ENCODE measurements around the gene ATP8B3. TPM values are rescaled to one million over a fixed set of nuclear protein-coding genes. Genes with fewer than 3 reads are reported as not detected.
A peak's percentile ranks its signal among the peaks of the same experiment; 100 is the strongest.

Gene ATP8B3
- total RNA-seq, 1 donor from 2014 or later: 0.96 TPM

DNA sequence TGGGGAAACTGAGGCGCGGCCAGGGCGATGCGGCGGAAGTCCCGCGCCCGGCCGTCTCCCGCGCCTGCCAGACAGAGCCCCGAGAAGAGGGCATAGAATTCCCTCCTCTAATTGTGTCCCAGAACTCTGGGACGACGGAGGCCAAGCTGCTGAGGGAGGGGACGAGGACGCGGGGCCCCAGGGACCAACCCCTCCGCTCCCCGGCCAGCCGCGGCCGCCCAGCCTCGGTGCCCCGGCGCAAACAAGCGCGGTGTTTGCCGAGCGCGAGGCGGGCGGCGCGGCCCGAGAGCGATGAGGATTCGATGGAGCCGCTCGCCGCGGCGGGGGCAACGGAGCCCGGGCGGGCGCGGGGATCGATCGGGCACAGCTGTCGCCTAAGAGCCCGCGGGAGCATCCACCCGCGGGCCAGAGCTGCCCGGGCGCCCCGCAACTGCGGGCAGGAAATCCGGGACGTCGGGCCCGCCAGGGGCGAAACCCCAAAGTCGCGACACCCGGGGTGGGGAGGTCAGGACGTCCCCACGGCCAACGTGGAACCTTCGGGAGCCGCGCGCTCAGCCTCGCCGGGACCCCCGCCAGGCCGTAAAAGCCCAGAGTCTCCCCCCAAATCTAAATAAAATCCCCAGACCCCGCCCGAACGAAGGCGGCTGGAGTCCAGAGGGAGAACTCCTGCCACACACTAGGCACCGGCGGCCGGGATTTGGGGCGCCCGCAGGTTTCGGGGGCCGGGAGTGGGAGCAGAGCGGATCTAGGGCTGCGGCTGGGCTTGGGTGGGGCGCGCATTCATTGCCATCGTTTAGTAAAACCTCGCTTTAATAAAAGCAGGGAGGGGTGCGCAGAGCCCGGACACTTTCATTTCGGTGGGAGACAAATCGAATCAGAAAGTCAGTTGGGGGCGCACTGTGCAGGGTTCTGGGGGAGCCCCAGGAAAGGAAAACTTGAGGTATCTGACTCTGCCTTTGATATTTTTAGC is 62.4 kb downstream of the ATP8B3 start:
- Histone ChIP-seq H3K36me3 (ENCODE audit: control insufficient read depth, insufficient read depth, low read length) (no peaks in the 10 kb centered on the region), H3K27me3 (ENCODE audit: control insufficient read depth, insufficient read depth, low read length) (peaks cover 70% of the 10 kb centered on the region), H3K4me3 (ENCODE audit: low read depth, low read length) (no peak overlapping the region)
- no peak for TF ChIP-seq CTCF (IDR thresholded peaks at IDR 0.05; ENCODE audit: insufficient read depth, low read length, poor library complexity, severe bottlenecking)
- DNase-seq (ENCODE audit: low read depth): no peak

DNA sequence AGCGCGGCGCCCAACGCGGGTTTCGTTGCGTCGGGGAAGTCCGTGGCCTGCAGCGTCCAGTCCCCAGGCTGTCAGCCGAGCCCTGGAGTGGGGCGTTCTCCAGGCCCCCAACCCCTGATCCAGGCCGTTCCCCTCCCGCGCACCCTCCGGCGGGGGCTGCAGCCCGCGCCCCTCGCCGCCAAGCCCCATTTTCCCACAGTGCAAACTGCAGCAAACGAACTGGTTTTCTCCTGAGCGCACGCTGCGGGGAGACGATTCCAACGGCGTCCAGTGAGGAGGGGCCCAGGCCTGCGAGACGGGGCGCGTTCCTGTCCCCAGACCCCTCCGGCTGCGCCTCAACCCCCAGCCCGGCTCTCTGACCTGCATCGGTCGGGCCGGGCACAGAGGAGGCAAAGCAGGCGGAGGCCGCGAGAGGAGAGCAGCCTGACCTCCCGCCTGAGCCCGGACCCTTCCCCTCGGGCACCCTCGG is 63.2 kb downstream of the ATP8B3 start:
- Histone ChIP-seq H3K36me3 (ENCODE audit: control insufficient read depth, insufficient read depth, low read length) (no peaks in the 10 kb centered on the region), H3K27me3 (ENCODE audit: control insufficient read depth, insufficient read depth, low read length) (peaks cover 68% of the 10 kb centered on the region), H3K4me3 (ENCODE audit: low read depth, low read length) (no peak overlapping the region)
- DNase-seq (ENCODE audit: low read depth): no peak
- TF ChIP-seq CTCF (IDR thresholded peaks at IDR 0.05; ENCODE audit: insufficient read depth, low read length, poor library complexity, severe bottlenecking): no peak

GRCh38 chr19:1748115-1748872 is 63.8 kb downstream of the ATP8B3 start:
- no peak overlapping the region for H3K4me3 ChIP-seq (ENCODE audit: low read depth, low read length)
- peaks cover 68% of the 10 kb centered on the region for H3K27me3 ChIP-seq (ENCODE audit: control insufficient read depth, insufficient read depth, low read length)
- TF ChIP-seq CTCF (IDR thresholded peaks at IDR 0.05; ENCODE audit: insufficient read depth, low read length, poor library complexity, severe bottlenecking): no peak
- H3K36me3 ChIP-seq (ENCODE audit: control insufficient read depth, insufficient read depth, low read length): no peaks in the 10 kb centered on the region
- no peak for DNase-seq (ENCODE audit: low read depth)

DNA sequence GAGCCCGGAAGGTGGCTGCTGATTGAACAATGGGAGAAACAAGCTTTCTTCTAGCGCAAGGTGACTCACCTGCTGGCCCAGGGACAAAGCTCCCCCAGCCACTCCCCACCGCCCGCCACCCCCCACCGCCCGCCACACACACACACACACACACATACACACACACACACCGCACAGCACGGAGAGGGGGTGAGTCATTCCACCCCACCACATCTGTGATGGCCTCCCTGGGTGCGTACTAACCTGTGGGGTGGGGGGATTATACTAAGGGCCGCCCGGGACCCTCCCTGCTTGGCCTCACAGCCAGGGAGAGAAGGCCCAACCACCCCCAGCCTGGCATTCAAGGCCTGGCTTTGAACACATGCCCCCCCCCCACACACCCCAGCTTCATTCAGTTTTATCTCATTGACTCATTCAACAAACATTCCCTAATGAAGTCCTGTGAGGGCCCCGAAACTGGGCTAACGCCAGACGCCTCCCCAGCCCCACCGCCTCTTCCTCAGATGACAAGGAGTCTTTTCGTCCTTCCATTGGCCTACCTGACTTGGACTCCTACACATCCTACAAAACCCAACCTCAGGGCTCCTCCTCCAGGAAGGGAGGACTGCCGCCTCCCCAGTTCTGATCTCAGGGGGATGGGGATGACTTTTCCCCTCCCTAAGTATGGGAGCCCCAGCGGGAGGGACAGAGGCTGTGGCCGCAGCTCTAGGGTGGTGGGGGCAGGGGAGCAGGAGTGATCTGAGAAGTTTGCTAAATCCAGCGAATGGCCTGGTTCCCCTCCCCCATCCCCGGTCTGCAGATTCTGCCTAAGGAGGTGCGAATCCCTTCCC is 64.6 kb downstream of the ATP8B3 start:
- H3K4me3 ChIP-seq (ENCODE audit: low read depth, low read length): no peak overlapping the region
- H3K27me3 ChIP-seq (ENCODE audit: control insufficient read depth, insufficient read depth, low read length): peaks cover 65% of the 10 kb centered on the region
- H3K36me3 ChIP-seq (ENCODE audit: control insufficient read depth, insufficient read depth, low read length): no peaks in the 10 kb centered on the region
- peak; percentile 73 for DNase-seq (ENCODE audit: low read depth)
- TF ChIP-seq CTCF (IDR thresholded peaks at IDR 0.05; ENCODE audit: insufficient read depth, low read length, poor library complexity, severe bottlenecking): no peak

- no peak for DNase-seq (ENCODE audit: low read depth)
- H3K27me3 ChIP-seq (ENCODE audit: control insufficient read depth, insufficient read depth, low read length): peaks cover 56% of the 10 kb centered on the region
- TF ChIP-seq CTCF (IDR thresholded peaks at IDR 0.05; ENCODE audit: insufficient read depth, low read length, poor library complexity, severe bottlenecking): no peak
- no peak overlapping the region for H3K4me3 ChIP-seq (ENCODE audit: low read depth, low read length)
- no peaks in the 10 kb centered on the region for H3K36me3 ChIP-seq (ENCODE audit: control insufficient read depth, insufficient read depth, low read length)
Measured at GRCh38 chr19:1746401-1747284, 65.4 kb downstream of the ATP8B3 start.

Measured in kidney epithelial cell (primary cell).